GM12878 (cell line): ENCODE data around the gene MYO7A. TPM values are rescaled to one million over a fixed set of nuclear protein-coding genes. Genes with fewer than 3 reads are reported as not detected.

Source experiments
- ATAC-seq: fragments of 200-7000 bp; cut with Tn5 transposase; 3 replicates; pipeline ENCODE4 v1.9.1; 2020; ENCODE audit warnings: mild to moderate bottlenecking, moderate library complexity
- BruUV-seq: library from RNA; stranded (reverse); fragments of 400-500 nt; replicated peaks from 2 replicates; lab custom pipeline; 2021; lab: Mats Ljungman, UMichigan
- CTCF ChIA-PET: fragments of 300-600 bp; sonication (Branson Sonifier 250); formaldehyde crosslinking; extraction: SDS; loops from one replicate; lab custom pipeline; 2021; ENCODE audit warnings: inconsistent platforms; lab: Yijun Ruan, JAX
- POLR2A ChIA-PET: fragments of 350-600 bp; formaldehyde crosslinking; extraction: SDS; loops from one replicate; lab custom pipeline; 2021; ENCODE audit warnings: inconsistent platforms; lab: Charles Lee
- RAD21 ChIA-PET: fragments of 300-600 bp; sonication (Branson Sonifier 250); formaldehyde crosslinking; loops from one replicate; lab custom pipeline; 2023; ENCODE audit warnings: antibody characterized with exemption; ENCODE audit not compliant: unreplicated experiment; lab: Charles Lee
- SMC1A ChIA-PET: fragments of 300-600 bp; sonication (Branson Sonifier 250); formaldehyde crosslinking; loops from one replicate; lab custom pipeline; 2023; ENCODE audit not compliant: unreplicated experiment, uncharacterized antibody; lab: Charles Lee
- DNase-seq: peaks from one replicate; pipeline ENCODE4 v3.0.0-alpha.2; 2011; ENCODE audit warnings: low read depth, low spot score
- FAIRE-seq: peaks from 3 replicates; lab custom pipeline; 2011; peaks lifted over from hg19 to GRCh38; lab: Jason Lieb, UNC
- H2AFZ ChIP-seq: 2 replicates; pipeline ENCODE4 v1.6.0; 2011; ENCODE audit warnings: low read depth, low read length, control low read depth; ENCODE audit not compliant: control insufficient read depth
- H3K27ac ChIP-seq: 2 replicates; pipeline ENCODE4 v1.5.1; 2011; ENCODE audit warnings: control low read depth; ENCODE audit not compliant: control insufficient read depth, insufficient read depth
- H3K27me3 ChIP-seq, 2 experiments: replicated peaks in 1 of 2; 2 replicates each; pipeline versions ENCODE4 v1.6.0 to v1.6.1; 2011; ENCODE audit warnings: low read length in 1 of 2; ENCODE audit not compliant: control insufficient read depth in 2 of 2, insufficient read depth in 2 of 2
- H3K36me3 ChIP-seq, 2 experiments: 2 replicates each; pipeline ENCODE4 v1.5.1; 2011; ENCODE audit warnings: low read length in 1 of 2; ENCODE audit not compliant: control insufficient read depth in 2 of 2, insufficient read depth in 2 of 2
- H3K4me1 ChIP-seq: 2 replicates; pipeline ENCODE4 v1.6.1; 2011; ENCODE audit warnings: mild to moderate bottlenecking, low read length, moderate library complexity, mixed read lengths; ENCODE audit not compliant: control insufficient read depth, insufficient read depth
- H3K4me2 ChIP-seq: 2 replicates; pipeline ENCODE4 v1.6.0; 2011; ENCODE audit warnings: control low read depth; ENCODE audit not compliant: control insufficient read depth, insufficient read depth
- H3K4me3 ChIP-seq: fragments of 200-600 bp; sonication (generic); 2 replicates; pipeline ENCODE4 v1.5.1; 2016
- H3K79me2 ChIP-seq: 2 replicates; pipeline ENCODE4 v1.6.0; 2011; ENCODE audit warnings: low read length; ENCODE audit not compliant: control insufficient read depth, insufficient read depth
- H3K9ac ChIP-seq: 2 replicates; pipeline ENCODE4 v1.8.0; 2011; ENCODE audit warnings: low read length, control low read depth, mixed read lengths; ENCODE audit not compliant: control insufficient read depth, insufficient read depth
- H3K9me3 ChIP-seq: replicated peaks from 3 replicates; pipeline ENCODE4 v1.5.1; 2011; ENCODE audit warnings: mild to moderate bottlenecking, low read length; ENCODE audit not compliant: control insufficient read depth, insufficient read depth
- H4K20me1 ChIP-seq: 2 replicates; pipeline ENCODE4 v1.6.0; 2011; ENCODE audit not compliant: control insufficient read depth, insufficient read depth
- BHLHE40 ChIP-seq, 2 experiments: fragments of 450-650 bp in 1 of 2; IDR thresholded peaks; 2 replicates each; pipeline ENCODE4 v1.6.1; 2011 to 2017; ENCODE audit warnings: low read depth in 2 of 2, borderline replicate concordance in 1 of 2, improper control_type of control experiment in 1 of 2, low read length in 1 of 2, mild to moderate bottlenecking in 1 of 2
- CHD4 ChIP-seq: fragments of 200-600 bp; sonication (generic); IDR thresholded peaks from 2 replicates; pipeline ENCODE4 v1.6.1; 2016; ENCODE audit warnings: mild to moderate bottlenecking
- HCFC1 ChIP-seq: fragments of 150-350 bp; IDR thresholded peaks from 2 replicates; pipeline ENCODE4 v1.6.1; 2014; ENCODE audit warnings: low read length
- POLR2AphosphoS2 ChIP-seq: IDR thresholded peaks from 2 replicates; pipeline ENCODE4 v1.6.1; 2011; ENCODE audit warnings: low read depth, mild to moderate bottlenecking, low read length, improper control_type of control experiment, moderate library complexity
- SIX5 ChIP-seq: IDR thresholded peaks from 2 replicates; pipeline ENCODE4 v1.6.1; 2011; ENCODE audit warnings: mild to moderate bottlenecking, low read depth, low read length, moderate library complexity; ENCODE audit not compliant: severe bottlenecking
- SREBF1 ChIP-seq: IDR thresholded peaks from 2 replicates; pipeline ENCODE4 v1.6.1; 2012; ENCODE audit warnings: mild to moderate bottlenecking, low read length
- YBX1 ChIP-seq: fragments of 450-650 bp; IDR thresholded peaks from 2 replicates; pipeline ENCODE4 v1.6.1; 2016; ENCODE audit warnings: antibody characterized with exemption
- ZNF24 ChIP-seq: fragments of 450-650 bp; IDR thresholded peaks from 2 replicates; pipeline ENCODE4 v1.6.1; 2017; ENCODE audit warnings: antibody characterized with exemption, mild to moderate bottlenecking
- ZNF274 ChIP-seq: IDR thresholded peaks from one replicate; pipeline ENCODE4 v1.8.0; 2011; ENCODE audit not compliant: insufficient read length, insufficient read depth
- WGBS: methylation state at CpG from one replicate; pipeline ENCODE4 v1.1.6; 2016; ENCODE audit warnings: low lambda C conversion rate; ENCODE audit not compliant: insufficient replicate concordance, insufficient coverage; ENCODE audit errors: missing lambda C conversion rate; 5-methylcytosine and 5-hydroxymethylcytosine counted together
- in situ Hi-C: fragments of 300-500 bp; cut with MboI; formaldehyde crosslinking; loops from 9 replicates; pipeline ENCODE4 v1.14.3; 2018; ENCODE audit warnings: mixed read lengths
- intact Hi-C: fragments of 100-400 bp; cut with micrococcal nuclease; formaldehyde crosslinking; loops from one replicate; pipeline ENCODE4 v1.14.2; 2022; ENCODE audit not compliant: unreplicated experiment
- polyA plus RNA-seq, 11 experiments: library from polyadenylated mRNA; depleted of rRNA in 4 of 11; unstranded in 6 of 11; stranded (reverse) in 5 of 11; fragments of >200 nt; fragmentation: Nextera tagmentation in 4 of 11; fragmentation: Illumina TruSeq in 1 of 11; extraction: Ambion mirVana in 4 of 11; extraction: Trizol in 1 of 11; gene quantifications; 1 replicate in 1 of 11; 2 replicates in 10 of 11; pipeline versions ENCODE4 v1.2.1 to v1.2.3, GENCODE V29; 2011 to 2016; ENCODE audit warnings: inconsistent platforms in 2 of 11, missing spikeins in 2 of 11, low read depth in 1 of 11
- total RNA-seq, 4 experiments: library from RNA; depleted of rRNA in 3 of 4; stranded (reverse); fragments of >200 nt in 3 of 4; fragmentation: Illumina TruSeq in 1 of 4; extraction: Trizol in 1 of 4; gene quantifications; 2 replicates each; pipeline versions ENCODE4 v1.2.1 to v1.2.3, GENCODE V29; 2013 to 2021
- TF ChIP-seq, protein P1 (sequence below): IDR thresholded peaks from 2 replicates; pipeline ENCODE4 v1.6.1; 2012; ENCODE audit warnings: low read depth, low read length, improper control_type of control experiment
- TF ChIP-seq, protein P2 (sequence below): IDR thresholded peaks from 2 replicates; pipeline ENCODE4 v1.6.1; 2012; ENCODE audit warnings: mild to moderate bottlenecking, low read depth, low read length
- TF ChIP-seq, protein P3 (sequence below): IDR thresholded peaks from 2 replicates; pipeline ENCODE4 v1.6.1; 2012; ENCODE audit warnings: improper control_type of control experiment, low read depth, low read length; ENCODE audit not compliant: insufficient replicate concordance
- TF ChIP-seq, protein P4 (sequence below): IDR thresholded peaks from 2 replicates; pipeline ENCODE4 v1.6.1; 2012; ENCODE audit warnings: low read length, inconsistent platforms

Gene MYO7A
- total and polyA plus RNA-seq, 10 of the 15 experiments (the other 5 are each of a cell fraction or from before 2014, with no cell fraction given) = 0.01 to 0.21 (median 0.04) TPM; not detected in 6

DNA sequence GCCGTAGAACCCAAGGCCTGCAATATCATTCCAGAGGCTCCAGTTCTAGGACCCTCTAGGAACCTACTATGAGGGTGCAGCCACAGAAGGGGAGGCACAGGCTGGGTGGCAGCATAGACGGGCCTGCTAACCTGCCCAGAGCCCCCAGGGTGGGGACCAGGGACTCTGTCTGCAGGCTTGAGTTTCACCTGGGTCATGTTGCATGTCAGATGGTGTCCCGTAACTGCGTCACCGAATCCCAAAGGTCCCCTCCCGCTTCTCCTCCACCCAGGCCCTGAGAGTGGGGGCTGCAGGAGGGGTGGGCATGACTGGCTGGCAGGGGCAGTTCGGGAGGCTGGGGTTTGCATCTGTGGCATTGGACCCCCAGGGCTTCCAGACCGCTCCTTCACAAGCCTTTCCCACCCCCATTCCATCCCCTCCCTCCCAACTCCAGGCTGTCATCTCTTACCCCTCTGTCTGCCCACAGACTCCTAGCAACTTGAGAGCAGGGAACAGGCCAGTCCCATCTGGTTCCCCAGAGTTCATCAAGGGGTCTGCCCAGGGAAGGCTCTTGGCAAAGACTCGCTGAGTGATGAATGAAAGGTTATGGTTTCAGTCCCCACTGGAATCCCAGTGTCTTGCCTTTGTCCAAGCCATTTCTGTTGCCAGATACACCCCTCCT lies 16.3 kb downstream of the MYO7A start:
- Histone ChIP-seq H3K9me3 (no peaks in the 10 kb centered on the region), H3K27me3 (peaks cover 0 to 4% of the 10 kb centered on the region in 2 experiments; a peak in 2 of 4 replicates), H3K4me3 (no peak overlapping the region), H3K9ac (no peak overlapping the region), H3K4me1 (no peaks in the 10 kb centered on the region), H2AFZ (no peak overlapping the region), H3K27ac (no peak overlapping the region), H3K4me2 (no peak overlapping the region), H4K20me1 (no peaks in the 10 kb centered on the region), H3K79me2 (no peaks in the 10 kb centered on the region), H3K36me3 (no peaks in the 10 kb centered on the region)
- CTCF ChIA-PET = interaction anchor here (1.2 kb wide), 1 partner anchor 17 kb away, joined by 5 read pairs; the partner anchor contains the start of gene MYO7A
- ATAC-seq (no peak), DNase-seq (no peak), FAIRE-seq (no peak)
- SMC1A ChIA-PET = no interaction called here
- WGBS = 7% methylated on average over 9 of the region's 9 CpGs
- no TSS peak for BruUV-seq
- RAD21 ChIA-PET = no interaction called here
- POLR2A ChIA-PET = no interaction called here
- intact Hi-C loops = no loop called here
- in situ Hi-C loops = no loop called here
- TF ChIP-seq HCFC1 (no peak), SREBF1 (no peak), ZNF274 (no peak), CHD4 (no peak), ZNF24 (no peak), BHLHE40 (IDR thresholded peaks at IDR 0.05; ENCODE audit: borderline replicate concordance in 1 of 2, low read depth in 2 of 2, low read length in 1 of 2) (no peak), YBX1 (no peak), SIX5 (no peak), POLR2AphosphoS2 (no peak)
- TF ChIP-seq, protein P1, sequence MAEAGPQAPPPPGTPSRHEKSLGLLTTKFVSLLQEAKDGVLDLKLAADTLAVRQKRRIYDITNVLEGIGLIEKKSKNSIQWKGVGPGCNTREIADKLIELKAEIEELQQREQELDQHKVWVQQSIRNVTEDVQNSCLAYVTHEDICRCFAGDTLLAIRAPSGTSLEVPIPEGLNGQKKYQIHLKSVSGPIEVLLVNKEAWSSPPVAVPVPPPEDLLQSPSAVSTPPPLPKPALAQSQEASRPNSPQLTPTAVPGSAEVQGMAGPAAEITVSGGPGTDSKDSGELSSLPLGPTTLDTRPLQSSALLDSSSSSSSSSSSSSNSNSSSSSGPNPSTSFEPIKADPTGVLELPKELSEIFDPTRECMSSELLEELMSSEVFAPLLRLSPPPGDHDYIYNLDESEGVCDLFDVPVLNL = no peak
- TF ChIP-seq, protein P2, sequence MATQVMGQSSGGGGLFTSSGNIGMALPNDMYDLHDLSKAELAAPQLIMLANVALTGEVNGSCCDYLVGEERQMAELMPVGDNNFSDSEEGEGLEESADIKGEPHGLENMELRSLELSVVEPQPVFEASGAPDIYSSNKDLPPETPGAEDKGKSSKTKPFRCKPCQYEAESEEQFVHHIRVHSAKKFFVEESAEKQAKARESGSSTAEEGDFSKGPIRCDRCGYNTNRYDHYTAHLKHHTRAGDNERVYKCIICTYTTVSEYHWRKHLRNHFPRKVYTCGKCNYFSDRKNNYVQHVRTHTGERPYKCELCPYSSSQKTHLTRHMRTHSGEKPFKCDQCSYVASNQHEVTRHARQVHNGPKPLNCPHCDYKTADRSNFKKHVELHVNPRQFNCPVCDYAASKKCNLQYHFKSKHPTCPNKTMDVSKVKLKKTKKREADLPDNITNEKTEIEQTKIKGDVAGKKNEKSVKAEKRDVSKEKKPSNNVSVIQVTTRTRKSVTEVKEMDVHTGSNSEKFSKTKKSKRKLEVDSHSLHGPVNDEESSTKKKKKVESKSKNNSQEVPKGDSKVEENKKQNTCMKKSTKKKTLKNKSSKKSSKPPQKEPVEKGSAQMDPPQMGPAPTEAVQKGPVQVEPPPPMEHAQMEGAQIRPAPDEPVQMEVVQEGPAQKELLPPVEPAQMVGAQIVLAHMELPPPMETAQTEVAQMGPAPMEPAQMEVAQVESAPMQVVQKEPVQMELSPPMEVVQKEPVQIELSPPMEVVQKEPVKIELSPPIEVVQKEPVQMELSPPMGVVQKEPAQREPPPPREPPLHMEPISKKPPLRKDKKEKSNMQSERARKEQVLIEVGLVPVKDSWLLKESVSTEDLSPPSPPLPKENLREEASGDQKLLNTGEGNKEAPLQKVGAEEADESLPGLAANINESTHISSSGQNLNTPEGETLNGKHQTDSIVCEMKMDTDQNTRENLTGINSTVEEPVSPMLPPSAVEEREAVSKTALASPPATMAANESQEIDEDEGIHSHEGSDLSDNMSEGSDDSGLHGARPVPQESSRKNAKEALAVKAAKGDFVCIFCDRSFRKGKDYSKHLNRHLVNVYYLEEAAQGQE = no peak
- TF ChIP-seq, protein P3, sequence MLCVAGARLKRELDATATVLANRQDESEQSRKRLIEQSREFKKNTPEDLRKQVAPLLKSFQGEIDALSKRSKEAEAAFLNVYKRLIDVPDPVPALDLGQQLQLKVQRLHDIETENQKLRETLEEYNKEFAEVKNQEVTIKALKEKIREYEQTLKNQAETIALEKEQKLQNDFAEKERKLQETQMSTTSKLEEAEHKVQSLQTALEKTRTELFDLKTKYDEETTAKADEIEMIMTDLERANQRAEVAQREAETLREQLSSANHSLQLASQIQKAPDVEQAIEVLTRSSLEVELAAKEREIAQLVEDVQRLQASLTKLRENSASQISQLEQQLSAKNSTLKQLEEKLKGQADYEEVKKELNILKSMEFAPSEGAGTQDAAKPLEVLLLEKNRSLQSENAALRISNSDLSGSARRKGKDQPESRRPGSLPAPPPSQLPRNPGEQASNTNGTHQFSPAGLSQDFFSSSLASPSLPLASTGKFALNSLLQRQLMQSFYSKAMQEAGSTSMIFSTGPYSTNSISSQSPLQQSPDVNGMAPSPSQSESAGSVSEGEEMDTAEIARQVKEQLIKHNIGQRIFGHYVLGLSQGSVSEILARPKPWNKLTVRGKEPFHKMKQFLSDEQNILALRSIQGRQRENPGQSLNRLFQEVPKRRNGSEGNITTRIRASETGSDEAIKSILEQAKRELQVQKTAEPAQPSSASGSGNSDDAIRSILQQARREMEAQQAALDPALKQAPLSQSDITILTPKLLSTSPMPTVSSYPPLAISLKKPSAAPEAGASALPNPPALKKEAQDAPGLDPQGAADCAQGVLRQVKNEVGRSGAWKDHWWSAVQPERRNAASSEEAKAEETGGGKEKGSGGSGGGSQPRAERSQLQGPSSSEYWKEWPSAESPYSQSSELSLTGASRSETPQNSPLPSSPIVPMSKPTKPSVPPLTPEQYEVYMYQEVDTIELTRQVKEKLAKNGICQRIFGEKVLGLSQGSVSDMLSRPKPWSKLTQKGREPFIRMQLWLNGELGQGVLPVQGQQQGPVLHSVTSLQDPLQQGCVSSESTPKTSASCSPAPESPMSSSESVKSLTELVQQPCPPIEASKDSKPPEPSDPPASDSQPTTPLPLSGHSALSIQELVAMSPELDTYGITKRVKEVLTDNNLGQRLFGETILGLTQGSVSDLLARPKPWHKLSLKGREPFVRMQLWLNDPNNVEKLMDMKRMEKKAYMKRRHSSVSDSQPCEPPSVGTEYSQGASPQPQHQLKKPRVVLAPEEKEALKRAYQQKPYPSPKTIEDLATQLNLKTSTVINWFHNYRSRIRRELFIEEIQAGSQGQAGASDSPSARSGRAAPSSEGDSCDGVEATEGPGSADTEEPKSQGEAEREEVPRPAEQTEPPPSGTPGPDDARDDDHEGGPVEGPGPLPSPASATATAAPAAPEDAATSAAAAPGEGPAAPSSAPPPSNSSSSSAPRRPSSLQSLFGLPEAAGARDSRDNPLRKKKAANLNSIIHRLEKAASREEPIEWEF = no peak
- TF ChIP-seq, protein P4, sequence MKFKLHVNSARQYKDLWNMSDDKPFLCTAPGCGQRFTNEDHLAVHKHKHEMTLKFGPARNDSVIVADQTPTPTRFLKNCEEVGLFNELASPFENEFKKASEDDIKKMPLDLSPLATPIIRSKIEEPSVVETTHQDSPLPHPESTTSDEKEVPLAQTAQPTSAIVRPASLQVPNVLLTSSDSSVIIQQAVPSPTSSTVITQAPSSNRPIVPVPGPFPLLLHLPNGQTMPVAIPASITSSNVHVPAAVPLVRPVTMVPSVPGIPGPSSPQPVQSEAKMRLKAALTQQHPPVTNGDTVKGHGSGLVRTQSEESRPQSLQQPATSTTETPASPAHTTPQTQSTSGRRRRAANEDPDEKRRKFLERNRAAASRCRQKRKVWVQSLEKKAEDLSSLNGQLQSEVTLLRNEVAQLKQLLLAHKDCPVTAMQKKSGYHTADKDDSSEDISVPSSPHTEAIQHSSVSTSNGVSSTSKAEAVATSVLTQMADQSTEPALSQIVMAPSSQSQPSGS = no peak
